Anterior cingulate cortex (tissue), 58 donors: Measurements from ENCODE around the gene INSYN2B.

Experiments
- DNase-seq, 58 donors: peaks; one replicate each; lab custom pipeline; 2025; lab: John Stamatoyannopoulos, UW

INSYN2B gene

GRCh38 chr5:169938439-169938838, 41.9 kb downstream of the INSYN2B start:
- DNase-seq = no peak

GRCh38 chr5:169935762-169936161, 44.5 kb downstream of the INSYN2B start:
- DNase-seq = no peak

GRCh38 chr5:169934990-169935389, 45.3 kb downstream of the INSYN2B start:
- DNase-seq = no peak

DNA sequence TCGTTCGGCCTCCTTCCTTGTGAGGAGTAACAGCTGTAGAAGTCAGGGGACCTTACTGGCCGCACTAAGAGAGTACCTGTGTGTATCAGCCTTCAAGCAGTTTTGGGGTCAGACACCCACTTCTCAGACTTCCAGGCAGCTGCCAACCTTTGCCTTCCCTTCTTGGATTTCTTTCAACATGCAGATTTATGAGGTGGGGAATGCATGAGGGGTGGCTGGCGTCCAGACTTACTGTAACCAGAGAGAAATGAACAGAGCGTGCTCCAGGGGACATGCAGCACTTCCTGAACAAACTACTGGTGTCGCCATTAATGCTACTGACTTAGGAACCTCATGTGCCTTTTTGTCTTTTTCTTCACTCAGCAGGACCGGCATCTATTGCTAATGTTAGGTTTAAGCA, 46.7 kb downstream of the INSYN2B start:
- DNase-seq = no peak

- no peak for DNase-seq
Observed at GRCh38 chr5:169933127-169933526, 47.2 kb downstream of the INSYN2B start.

DNA sequence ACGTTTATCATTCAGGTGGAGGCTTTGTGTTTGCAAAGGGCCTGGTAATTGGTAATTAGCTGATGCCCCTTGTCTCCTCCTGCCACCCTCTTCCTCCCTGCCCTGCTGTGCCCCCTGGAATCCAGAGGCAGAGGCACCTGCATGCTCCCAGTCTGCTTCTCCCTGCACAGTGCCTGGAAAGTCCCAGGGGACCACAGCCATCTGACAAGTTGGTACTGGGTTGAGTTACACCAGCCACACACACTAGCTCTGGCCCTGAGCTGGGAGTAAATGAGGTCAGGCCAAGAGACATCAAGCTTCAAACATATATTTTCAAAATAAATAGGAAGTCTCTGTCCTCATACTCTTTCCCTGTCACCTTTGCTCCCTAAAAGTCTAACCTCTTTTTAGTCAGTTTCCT, 56.3 kb downstream of the INSYN2B start:
- DNase-seq = no peak

DNA sequence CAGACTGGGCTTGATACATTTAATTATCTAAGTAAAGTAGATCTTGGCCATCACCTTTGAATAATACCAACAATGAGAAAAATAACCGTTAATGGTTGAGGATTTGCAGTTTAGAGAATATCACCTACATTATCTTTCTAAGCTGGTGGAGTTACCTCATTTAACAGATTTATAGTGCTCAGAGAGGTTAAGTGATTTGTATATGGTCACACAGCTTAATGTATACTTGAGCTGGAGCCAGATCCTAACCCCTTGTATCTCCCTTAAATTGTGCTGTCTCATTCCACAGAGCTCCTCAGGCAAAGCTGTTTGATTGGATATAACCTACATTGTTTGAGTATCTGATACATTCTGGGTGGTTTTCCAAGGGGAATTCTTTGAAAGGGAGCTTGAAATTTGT, 57.8 kb downstream of the INSYN2B start:
- DNase-seq = no peak

DNA sequence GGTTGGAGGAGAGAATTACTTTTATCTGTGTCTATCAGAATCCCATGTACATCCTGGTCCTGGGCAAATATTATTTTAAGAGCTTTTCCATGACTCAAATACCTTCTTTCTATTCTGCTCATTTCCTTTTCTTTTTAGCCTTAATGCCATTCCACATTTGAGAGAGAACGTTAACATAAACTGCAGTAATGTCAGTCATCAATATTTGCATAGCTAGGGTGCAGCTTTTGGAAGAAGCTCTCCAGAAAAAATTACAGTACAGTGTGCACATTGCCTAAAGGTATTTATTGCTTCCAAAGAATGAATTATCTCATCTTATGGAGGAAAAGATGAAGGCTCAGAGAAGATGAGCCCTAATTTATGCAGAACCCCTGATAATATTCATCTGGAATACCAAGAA, 58.3 kb downstream of the INSYN2B start:
- DNase-seq = no peak

GRCh38 chr5:169921384-169921783, 58.9 kb downstream of the INSYN2B start:
- DNase-seq = no peak

GRCh38 chr5:169920474-169920873, 59.8 kb downstream of the INSYN2B start:
- no peak for DNase-seq

- no peak for DNase-seq
Observed at GRCh38 chr5:169918228-169918627, 62.1 kb downstream of the INSYN2B start.

GRCh38 chr5:169917500-169917899, 62.8 kb downstream of the INSYN2B start:
- DNase-seq = no peak

DNA sequence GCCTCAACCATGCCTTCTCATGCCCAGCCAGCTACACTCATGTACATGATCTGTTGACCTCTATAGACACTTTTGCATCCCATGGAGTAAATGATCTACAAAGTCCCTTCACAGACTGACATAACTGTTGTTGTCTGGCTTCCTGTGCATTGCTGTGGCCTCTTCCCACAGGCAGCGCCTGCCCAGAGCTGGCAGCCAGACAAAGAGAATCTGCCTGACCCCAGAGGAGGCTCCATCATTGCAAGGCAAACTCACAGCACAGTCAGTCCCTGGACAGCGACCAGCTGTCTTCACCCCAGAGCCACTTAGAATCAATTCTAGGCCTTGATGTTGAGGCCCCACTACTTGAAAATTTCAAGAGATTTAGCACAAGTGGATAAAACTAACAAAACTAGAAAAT, 65.5 kb downstream of the INSYN2B start:
- DNase-seq = peak in 38 of 58 donors; percentile 4 to 77 (median 28)

DNA sequence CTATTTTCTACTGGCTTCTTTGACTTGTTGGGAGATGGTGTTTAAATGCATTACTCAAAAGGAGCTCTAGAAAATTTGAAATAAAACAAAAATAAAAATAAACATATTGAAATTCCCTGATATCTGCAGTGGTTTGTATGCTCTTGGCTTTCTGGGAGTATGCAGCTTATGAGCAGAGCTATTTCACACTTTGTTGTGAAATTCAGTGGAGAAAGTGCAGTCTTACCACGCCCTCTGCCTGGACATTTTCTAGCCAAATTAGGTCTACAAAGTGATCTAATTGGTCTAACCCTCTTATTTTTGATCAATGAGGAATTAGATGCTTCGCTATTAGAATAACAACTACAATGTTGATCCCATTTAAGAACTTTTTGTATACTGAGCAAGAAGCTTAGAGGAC, 66.8 kb downstream of the INSYN2B start:
- DNase-seq = no peak

GRCh38 chr5:169911448-169912212, 68.7 kb downstream of the INSYN2B start:
- DNase-seq = no peak

- DNase-seq = no peak
Observed at GRCh38 chr5:169910393-169910792, 69.9 kb downstream of the INSYN2B start.

DNA sequence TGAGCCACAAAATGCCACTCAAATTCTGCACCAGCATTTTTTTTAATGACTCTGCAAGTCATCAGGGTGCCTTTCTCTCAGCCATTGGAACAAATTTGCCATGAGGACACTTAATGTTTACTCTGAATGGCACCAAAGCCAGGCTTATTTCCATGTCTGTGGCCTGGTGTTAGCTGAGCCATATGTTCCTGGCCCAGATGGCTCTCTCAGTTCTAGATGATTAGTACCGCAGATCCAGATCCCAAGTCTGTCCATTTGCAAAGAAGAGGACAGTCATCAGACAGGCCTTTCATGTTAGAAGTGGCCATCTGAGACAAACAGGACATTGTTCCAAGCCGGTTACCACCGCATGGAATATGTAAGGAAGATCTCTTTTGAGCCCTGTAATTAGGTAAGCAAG, 70.3 kb downstream of the INSYN2B start:
- peak in 5 of 58 donors; percentile 13 to 50 (median 31) for DNase-seq

DNA sequence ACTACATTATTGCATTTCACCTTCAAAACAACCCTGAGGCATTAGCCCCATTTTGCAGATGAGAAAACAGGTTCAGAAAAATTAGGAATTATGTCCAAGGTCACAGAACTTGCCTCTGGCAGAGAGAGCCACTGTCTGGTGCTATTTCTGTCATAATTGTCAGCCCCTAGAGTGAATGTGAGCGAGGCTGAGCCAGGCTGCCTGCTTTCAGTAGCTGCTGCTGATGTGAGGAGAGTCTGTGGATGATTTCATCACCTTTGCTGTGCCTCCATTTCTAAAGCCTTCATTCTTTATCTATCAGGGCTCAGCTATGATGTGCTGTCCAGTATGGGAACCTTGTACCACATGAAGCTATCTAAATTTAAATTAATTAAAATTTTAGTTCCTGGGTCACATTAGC, 71.4 kb downstream of the INSYN2B start:
- DNase-seq = no peak

GRCh38 chr5:169906745-169907649, 73.3 kb downstream of the INSYN2B start:
- DNase-seq = no peak

DNA sequence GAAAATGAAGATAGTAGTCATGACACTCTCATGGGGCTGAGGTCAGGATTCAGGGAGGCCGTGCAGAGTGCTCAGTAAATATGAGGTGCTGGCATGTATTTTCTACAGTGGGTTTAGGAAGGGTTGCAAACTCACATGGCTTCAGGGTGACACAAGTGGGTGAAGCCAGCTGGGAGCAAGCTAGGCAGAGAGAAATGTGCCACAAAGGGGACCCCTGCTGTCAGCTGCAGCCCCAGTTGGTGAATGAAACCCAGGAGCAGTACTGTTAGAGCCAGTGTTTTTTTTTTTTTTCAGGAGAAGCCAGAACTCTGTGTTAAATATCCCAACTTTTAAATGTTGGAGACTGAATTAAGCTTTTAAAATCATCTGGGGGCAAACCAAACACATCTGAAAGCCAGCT, 75.3 kb downstream of the INSYN2B start:
- peak in 4 of 58 donors; percentile 7 to 22 (median 14) for DNase-seq

DNA sequence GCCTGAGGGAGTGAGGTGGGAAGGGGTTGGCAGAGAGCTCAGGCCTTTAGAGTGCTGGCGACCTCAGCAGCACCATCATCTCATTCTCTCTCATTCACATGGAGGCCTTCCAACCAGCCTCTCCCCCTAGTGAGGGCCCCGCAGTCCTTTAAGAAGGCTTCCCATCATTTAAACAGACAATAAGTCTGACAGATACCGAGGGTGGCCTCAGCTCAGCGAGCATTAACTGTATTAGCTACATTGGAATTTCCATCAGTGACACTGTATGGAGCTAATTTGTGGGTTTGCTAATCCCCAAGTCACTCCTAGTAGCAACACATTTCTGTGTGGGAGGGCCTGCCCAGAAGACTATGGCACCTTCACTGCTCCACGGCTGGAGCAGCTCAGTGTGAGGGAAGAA, 75.8 kb downstream of the INSYN2B start:
- DNase-seq = no peak

GRCh38 chr5:169904059-169904458, 76.2 kb downstream of the INSYN2B start:
- peak in 1 of 58 donors; percentile 15 for DNase-seq
